ENCODE results near the gene RPL5.
A peak's percentile ranks its signal among the peaks of the same experiment; 100 is the strongest.

Gene RPL5

DNA sequence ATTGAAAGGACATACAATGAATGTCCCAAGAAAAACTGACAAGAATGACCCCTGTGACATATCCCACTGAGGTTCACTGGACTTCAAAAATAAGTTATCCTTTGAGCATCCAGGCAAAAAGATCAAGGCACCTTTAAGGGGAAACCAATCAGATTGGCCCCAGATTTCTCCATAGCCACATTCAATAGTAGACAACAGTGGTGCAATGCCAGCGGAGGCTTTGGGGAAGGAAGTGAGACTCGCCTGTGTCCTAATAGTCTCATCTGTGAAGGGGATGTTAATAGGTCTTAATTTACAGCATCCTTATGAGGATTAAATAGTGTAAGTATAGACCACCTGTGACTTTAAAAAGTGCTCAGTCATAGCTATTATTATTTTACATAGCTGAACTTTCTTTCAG is 21.5 kb downstream of the RPL5 start:
- no peaks in the 10 kb centered on the region for H3K9me3 ChIP-seq (ENCODE audit: low read depth, low read length)
- no peaks in the 10 kb centered on the region for H3K36me3 ChIP-seq (ENCODE audit: insufficient read depth, low read length)
- DNase-seq (ENCODE audit: low read depth, low spot score): no peak
- no peak overlapping the region for H3K9ac ChIP-seq (ENCODE audit: insufficient read length)
- no peak overlapping the region for H3K27ac ChIP-seq
- TF ChIP-seq EZH2 (IDR thresholded peaks at IDR 0.05): no peak
- TF ChIP-seq FOXP2 (optimal IDR thresholded peaks at IDR 0.05; ENCODE audit: control extremely low read depth, extremely low read length, insufficient read depth): no peak
- TF ChIP-seq POLR2AphosphoS5 (IDR thresholded peaks at IDR 0.05; ENCODE audit: borderline replicate concordance, low read depth, low read length): no peak
- H3K4me3 ChIP-seq: no peak overlapping the region

GRCh38 chr1:92854101-92854785 is 22.4 kb downstream of the RPL5 start:
- Histone ChIP-seq H3K9me3 (ENCODE audit: low read depth, low read length) (no peaks in the 10 kb centered on the region), H3K4me3 (no peak overlapping the region), H3K36me3 (ENCODE audit: insufficient read depth, low read length) (no peaks in the 10 kb centered on the region), H3K9ac (ENCODE audit: insufficient read length) (no peak overlapping the region), H3K27ac (no peak overlapping the region)
- no peak for TF ChIP-seq EZH2 (IDR thresholded peaks at IDR 0.05)
- no peak for TF ChIP-seq FOXP2 (optimal IDR thresholded peaks at IDR 0.05; ENCODE audit: control extremely low read depth, extremely low read length, insufficient read depth)
- TF ChIP-seq POLR2AphosphoS5 (IDR thresholded peaks at IDR 0.05; ENCODE audit: borderline replicate concordance, low read depth, low read length): no peak
- DNase-seq (ENCODE audit: low read depth, low spot score): no peak

GRCh38 chr1:92855236-92855635 is 23.4 kb downstream of the RPL5 start:
- H3K9ac ChIP-seq (ENCODE audit: insufficient read length): no peak overlapping the region
- DNase-seq (ENCODE audit: low read depth, low spot score): no peak
- H3K9me3 ChIP-seq (ENCODE audit: low read depth, low read length): no peaks in the 10 kb centered on the region
- H3K27ac ChIP-seq: no peak overlapping the region
- H3K36me3 ChIP-seq (ENCODE audit: insufficient read depth, low read length): no peaks in the 10 kb centered on the region
- H3K4me3 ChIP-seq: no peak overlapping the region
- TF ChIP-seq FOXP2 (optimal IDR thresholded peaks at IDR 0.05; ENCODE audit: control extremely low read depth, extremely low read length, insufficient read depth): no peak
- TF ChIP-seq EZH2 (IDR thresholded peaks at IDR 0.05): no peak
- no peak for TF ChIP-seq POLR2AphosphoS5 (IDR thresholded peaks at IDR 0.05; ENCODE audit: borderline replicate concordance, low read depth, low read length)

DNA sequence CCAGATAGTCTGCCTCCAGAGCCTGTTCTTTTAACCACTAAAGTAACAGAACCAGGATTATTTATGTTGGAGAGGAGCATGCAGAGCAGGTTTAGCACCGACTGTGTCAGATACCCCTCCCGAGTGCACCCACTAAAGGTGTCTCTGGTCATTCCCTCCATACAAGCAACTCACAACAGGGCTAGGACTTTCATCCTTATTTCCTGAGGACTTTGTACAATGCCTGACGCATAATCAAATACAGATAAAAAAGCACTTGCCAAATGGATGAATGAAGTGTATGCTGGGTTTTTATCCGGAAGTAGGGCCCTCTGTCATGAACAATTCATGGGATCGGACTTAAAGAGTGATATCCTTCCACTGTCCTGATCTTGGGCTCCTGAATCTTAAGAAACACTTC is 26.0 kb downstream of the RPL5 start:
- H3K27ac ChIP-seq: no peak overlapping the region
- H3K4me3 ChIP-seq: no peak overlapping the region
- no peak for TF ChIP-seq EZH2 (IDR thresholded peaks at IDR 0.05)
- TF ChIP-seq FOXP2 (optimal IDR thresholded peaks at IDR 0.05; ENCODE audit: control extremely low read depth, extremely low read length, insufficient read depth): no peak
- no peak for TF ChIP-seq POLR2AphosphoS5 (IDR thresholded peaks at IDR 0.05; ENCODE audit: borderline replicate concordance, low read depth, low read length)
- DNase-seq (ENCODE audit: low read depth, low spot score): no peak
- no peaks in the 10 kb centered on the region for H3K9me3 ChIP-seq (ENCODE audit: low read depth, low read length)
- H3K9ac ChIP-seq (ENCODE audit: insufficient read length): no peak overlapping the region
- H3K36me3 ChIP-seq (ENCODE audit: insufficient read depth, low read length): no peaks in the 10 kb centered on the region

DNA sequence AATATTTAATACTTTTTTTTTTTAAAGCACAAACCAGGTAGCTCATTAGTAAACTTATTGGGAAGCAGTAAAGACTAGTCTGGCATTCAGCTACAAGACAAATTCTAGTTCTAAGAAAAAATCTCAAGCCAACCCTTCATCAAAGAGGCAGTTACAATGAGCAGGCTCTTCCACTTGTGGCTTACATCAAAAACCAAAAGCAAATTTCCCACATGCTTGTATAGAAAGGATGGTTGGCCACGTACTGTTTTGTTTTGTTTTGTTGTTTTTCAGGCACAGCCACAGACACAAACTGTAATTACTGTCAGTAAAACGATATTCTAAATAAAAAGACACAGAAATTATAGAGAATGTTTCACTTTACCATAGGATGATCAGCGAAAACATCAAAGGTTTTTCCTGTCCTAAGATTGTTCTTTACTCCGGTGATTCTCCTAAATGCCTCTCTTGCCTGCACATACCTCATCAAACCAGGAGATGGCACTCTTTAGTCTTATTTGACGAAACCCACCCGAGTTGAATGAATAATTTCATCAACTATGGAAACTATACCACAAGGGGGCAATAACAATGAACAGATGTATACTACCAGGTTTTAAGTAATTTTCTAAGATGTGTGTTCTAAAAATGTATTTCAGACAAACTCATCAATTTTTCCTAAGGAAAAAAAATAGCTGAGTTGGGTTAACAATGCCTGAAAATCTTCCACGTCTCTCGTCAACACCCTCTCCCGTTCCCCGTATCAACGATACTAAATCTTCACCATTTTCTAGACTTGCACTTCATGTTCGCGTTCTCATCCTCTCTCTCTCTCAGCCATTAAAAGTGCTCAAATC is 26.9 kb downstream of the RPL5 start:
- Histone ChIP-seq H3K9ac (ENCODE audit: insufficient read length) (no peak overlapping the region), H3K36me3 (ENCODE audit: insufficient read depth, low read length) (no peaks in the 10 kb centered on the region), H3K4me3 (peak overlapping the region; percentile 56), H3K27ac (no peak overlapping the region), H3K9me3 (ENCODE audit: low read depth, low read length) (no peaks in the 10 kb centered on the region)
- DNase-seq (ENCODE audit: low read depth, low spot score): peak; percentile 69
- TF ChIP-seq POLR2AphosphoS5 (IDR thresholded peaks at IDR 0.05; ENCODE audit: borderline replicate concordance, low read depth, low read length) (no peak), FOXP2 (optimal IDR thresholded peaks at IDR 0.05; ENCODE audit: control extremely low read depth, extremely low read length, insufficient read depth) (no peak), EZH2 (IDR thresholded peaks at IDR 0.05) (no peak)

- no peak for DNase-seq (ENCODE audit: low read depth, low spot score)
- Histone ChIP-seq H3K4me3 (peak overlapping the region; percentile 56), H3K9ac (ENCODE audit: insufficient read length) (no peak overlapping the region), H3K27ac (no peak overlapping the region), H3K36me3 (ENCODE audit: insufficient read depth, low read length) (no peaks in the 10 kb centered on the region), H3K9me3 (ENCODE audit: low read depth, low read length) (no peaks in the 10 kb centered on the region)
- TF ChIP-seq POLR2AphosphoS5 (IDR thresholded peaks at IDR 0.05; ENCODE audit: borderline replicate concordance, low read depth, low read length) (no peak), EZH2 (IDR thresholded peaks at IDR 0.05) (no peak), FOXP2 (optimal IDR thresholded peaks at IDR 0.05; ENCODE audit: control extremely low read depth, extremely low read length, insufficient read depth) (no peak)
Measured at GRCh38 chr1:92859400-92860039, 27.7 kb downstream of the RPL5 start.

GRCh38 chr1:92862605-92863004 is 30.8 kb downstream of the RPL5 start:
- DNase-seq (ENCODE audit: low read depth, low spot score): no peak
- Histone ChIP-seq H3K4me3 (no peak overlapping the region), H3K27ac (no peak overlapping the region), H3K9ac (ENCODE audit: insufficient read length) (no peak overlapping the region), H3K9me3 (ENCODE audit: low read depth, low read length) (no peaks in the 10 kb centered on the region), H3K36me3 (ENCODE audit: insufficient read depth, low read length) (no peaks in the 10 kb centered on the region)
- TF ChIP-seq POLR2AphosphoS5 (IDR thresholded peaks at IDR 0.05; ENCODE audit: borderline replicate concordance, low read depth, low read length) (no peak), EZH2 (IDR thresholded peaks at IDR 0.05) (no peak), FOXP2 (optimal IDR thresholded peaks at IDR 0.05; ENCODE audit: control extremely low read depth, extremely low read length, insufficient read depth) (no peak)

GRCh38 chr1:92864131-92864530 is 32.3 kb downstream of the RPL5 start:
- Histone ChIP-seq H3K4me3 (no peak overlapping the region), H3K9me3 (ENCODE audit: low read depth, low read length) (no peaks in the 10 kb centered on the region), H3K27ac (no peak overlapping the region), H3K36me3 (ENCODE audit: insufficient read depth, low read length) (no peaks in the 10 kb centered on the region), H3K9ac (ENCODE audit: insufficient read length) (no peak overlapping the region)
- no peak for DNase-seq (ENCODE audit: low read depth, low spot score)
- TF ChIP-seq POLR2AphosphoS5 (IDR thresholded peaks at IDR 0.05; ENCODE audit: borderline replicate concordance, low read depth, low read length): no peak
